Sigmoid colon (tissue), 4 donors: ENCODE measurements around the gene PDE11A.

Source experiments
- EP300 ChIP-seq, 4 donors: sonication (generic); formaldehyde crosslinking; IDR thresholded peaks; one replicate each; pipeline ENCODE4 v1.6.1; 2017; ENCODE audit warnings: antibody characterized with exemption in 4 of 4
- POLR2A ChIP-seq, 2 donors: fragments of 450-650 bp; IDR thresholded peaks; one replicate each; pipeline ENCODE4 v1.6.1; 2016; ENCODE audit warnings: antibody characterized with exemption in 2 of 2, mild to moderate bottlenecking in 2 of 2, moderate library complexity in 2 of 2
- POLR2AphosphoS5 ChIP-seq, 4 donors: sonication (generic); formaldehyde crosslinking; IDR thresholded peaks; one replicate each; pipeline ENCODE4 v1.6.1; 2017; ENCODE audit warnings: antibody characterized with exemption in 4 of 4
- TF ChIP-seq, protein P1 (sequence below), 4 experiments: fragments of 450-650 bp in 3 of 4; fragments of 200-600 bp in 1 of 4; IDR thresholded peaks; one replicate each; pipeline ENCODE4 v1.5.1; 2016 to 2019; ENCODE audit warnings: antibody characterized with exemption in 4 of 4, mild to moderate bottlenecking in 3 of 4, moderate library complexity in 2 of 4

DNA sequence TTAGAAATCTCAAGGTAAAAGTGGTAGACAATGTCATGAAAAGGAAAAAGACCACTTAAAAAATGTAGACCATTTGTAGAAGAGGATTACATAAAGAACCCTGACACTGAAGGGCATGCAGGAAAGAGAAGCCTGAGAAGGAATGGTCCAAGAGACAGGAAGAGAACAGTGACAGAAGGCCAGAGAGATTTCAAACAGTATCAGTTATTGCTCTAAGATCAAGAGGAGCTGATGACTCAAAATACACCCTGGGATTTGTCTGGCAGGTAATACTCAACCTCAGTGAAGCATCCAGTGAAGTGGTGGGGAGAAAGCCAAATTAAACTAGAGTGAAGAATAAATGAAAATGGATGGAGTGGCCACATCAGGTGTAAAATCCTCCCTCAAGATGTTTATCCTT, 100.5 kb downstream of the PDE11A start:
- TF ChIP-seq, protein P1, sequence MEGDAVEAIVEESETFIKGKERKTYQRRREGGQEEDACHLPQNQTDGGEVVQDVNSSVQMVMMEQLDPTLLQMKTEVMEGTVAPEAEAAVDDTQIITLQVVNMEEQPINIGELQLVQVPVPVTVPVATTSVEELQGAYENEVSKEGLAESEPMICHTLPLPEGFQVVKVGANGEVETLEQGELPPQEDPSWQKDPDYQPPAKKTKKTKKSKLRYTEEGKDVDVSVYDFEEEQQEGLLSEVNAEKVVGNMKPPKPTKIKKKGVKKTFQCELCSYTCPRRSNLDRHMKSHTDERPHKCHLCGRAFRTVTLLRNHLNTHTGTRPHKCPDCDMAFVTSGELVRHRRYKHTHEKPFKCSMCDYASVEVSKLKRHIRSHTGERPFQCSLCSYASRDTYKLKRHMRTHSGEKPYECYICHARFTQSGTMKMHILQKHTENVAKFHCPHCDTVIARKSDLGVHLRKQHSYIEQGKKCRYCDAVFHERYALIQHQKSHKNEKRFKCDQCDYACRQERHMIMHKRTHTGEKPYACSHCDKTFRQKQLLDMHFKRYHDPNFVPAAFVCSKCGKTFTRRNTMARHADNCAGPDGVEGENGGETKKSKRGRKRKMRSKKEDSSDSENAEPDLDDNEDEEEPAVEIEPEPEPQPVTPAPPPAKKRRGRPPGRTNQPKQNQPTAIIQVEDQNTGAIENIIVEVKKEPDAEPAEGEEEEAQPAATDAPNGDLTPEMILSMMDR (IDR thresholded peaks at IDR 0.05), result no peak
- TF ChIP-seq POLR2A (IDR thresholded peaks at IDR 0.05) (no peak), EP300 (IDR thresholded peaks at IDR 0.05) (no peak), POLR2AphosphoS5 (IDR thresholded peaks at IDR 0.05) (no peak)
